GM21515 (cell line): ENCODE measurements around the gene DPYD.

Experiments
- ATAC-seq: cut with Tn5 transposase; IDR thresholded peaks from one replicate; pipeline ENCODE4 v1.9.1; 2021; ENCODE audit not compliant: unreplicated experiment

Gene DPYD

DNA sequence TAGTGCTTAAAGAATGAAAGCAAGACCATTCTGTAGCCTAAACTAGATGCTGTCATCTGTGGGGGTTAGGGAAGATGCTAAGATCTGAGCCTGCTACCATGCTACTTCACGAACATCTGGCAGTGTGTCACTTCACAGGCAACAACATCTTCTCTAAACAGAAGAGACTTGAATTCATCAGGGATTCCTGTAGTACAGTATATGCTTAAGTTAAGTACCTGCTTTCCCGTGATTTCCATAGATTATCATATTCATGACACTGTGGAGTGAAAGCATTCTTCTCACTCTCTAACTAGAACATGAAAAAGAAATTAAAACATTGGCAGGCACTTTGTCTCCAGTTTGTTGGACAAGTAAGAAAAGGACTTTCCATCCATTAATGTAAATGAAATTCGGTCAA lies 808.4 kb downstream of the DPYD start:
- ATAC-seq, result no peak

DNA sequence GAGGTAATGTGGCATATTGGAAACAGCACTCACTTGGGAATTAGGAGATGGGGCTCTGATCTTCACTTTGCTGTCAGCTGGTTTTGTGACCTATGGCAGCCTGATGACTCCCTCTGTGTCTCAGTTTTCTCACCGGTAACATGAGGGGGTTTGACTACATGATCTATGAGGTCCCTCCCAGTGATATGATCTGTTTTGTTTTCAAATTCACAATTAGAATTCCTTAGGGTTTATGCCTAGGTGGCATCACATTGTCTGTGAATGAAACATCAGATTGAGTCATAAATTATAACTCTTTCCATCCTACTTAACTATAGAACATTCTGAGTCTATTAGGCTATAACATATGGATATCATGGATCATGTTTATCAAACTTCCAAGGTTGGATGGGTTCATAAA lies 812.7 kb downstream of the DPYD start:
- no peak for ATAC-seq

DNA sequence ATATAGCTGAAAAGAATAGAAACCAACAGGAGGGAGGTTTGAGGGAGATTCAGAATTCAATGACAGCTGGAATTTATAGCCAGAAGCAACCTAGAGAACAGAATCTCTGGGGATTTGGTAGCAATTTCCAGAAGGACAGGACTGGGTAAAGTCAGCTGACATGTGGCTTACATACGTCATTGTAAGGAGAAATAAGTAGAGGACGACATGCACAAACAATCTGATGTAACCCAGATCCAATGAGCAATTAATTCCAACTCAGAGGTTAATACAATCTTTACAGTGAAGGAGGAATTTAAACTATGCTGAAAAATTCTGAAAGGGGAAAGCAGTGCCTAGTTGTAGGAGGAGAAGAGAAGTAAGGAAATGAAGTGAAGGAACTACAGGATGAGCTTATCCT lies 815.3 kb downstream of the DPYD start:
- no peak for ATAC-seq

DNA sequence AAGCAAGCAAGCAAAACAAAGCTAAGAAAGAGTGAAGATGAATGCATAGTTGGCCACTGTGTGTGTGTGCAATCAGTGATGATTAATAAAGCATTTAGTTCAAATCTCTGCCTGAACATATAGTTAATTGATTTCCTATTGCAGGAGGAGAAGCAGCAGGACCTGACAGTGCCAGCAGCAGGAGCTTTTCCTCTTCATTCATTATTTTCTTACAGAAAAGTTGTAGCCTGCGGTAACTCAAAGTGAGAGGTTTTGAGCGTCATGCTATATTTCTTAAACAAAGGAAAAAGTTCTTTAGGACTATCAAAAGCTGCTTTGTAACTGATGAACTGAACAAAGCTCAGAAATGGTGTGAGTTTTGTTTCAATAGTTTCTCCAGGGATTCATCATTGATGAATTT lies 819.3 kb downstream of the DPYD start:
- ATAC-seq, result no peak

DNA sequence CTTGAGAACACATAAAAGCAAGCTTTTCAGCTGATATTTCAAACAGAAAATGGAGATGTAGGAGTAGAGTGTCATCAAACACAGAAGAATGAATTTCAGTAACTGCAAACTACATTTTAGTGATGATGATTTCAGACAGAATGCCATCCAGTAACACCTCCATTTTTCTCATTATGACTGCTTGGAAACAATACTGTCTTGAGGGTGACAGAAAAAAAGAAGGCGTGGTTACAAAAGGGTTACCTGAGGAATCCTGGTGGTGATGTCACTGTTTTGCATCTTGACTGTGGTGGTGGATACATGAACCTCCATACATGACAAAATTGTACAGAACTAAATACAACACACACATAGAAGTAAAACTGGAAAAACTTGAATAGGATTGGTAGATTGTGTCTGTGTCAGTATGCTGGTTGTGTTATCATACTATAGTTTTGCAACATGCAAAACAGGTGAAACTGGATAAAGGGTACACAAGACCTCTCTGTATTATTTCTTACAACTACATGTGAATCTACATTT lies 823.4 kb downstream of the DPYD start:
- ATAC-seq, result no peak

DNA sequence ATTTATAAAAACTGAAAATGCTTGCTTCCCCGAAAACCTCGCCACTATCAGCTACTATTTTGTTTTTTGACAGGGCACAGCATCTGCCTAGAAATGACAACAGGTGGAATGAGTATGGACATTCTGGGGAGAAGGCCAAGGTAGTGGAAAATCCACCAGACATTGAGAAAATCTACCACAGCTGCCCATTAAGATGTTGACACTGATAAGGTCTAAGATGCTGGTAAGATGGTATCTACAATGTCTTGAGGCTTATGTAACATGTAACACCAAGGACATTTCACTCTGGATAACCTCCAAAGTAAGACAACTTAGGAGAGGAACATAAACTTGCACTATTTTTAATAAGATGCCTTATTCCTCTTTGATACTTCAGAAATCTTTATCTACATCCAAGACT lies 825.1 kb downstream of the DPYD start:
- no peak for ATAC-seq

DNA sequence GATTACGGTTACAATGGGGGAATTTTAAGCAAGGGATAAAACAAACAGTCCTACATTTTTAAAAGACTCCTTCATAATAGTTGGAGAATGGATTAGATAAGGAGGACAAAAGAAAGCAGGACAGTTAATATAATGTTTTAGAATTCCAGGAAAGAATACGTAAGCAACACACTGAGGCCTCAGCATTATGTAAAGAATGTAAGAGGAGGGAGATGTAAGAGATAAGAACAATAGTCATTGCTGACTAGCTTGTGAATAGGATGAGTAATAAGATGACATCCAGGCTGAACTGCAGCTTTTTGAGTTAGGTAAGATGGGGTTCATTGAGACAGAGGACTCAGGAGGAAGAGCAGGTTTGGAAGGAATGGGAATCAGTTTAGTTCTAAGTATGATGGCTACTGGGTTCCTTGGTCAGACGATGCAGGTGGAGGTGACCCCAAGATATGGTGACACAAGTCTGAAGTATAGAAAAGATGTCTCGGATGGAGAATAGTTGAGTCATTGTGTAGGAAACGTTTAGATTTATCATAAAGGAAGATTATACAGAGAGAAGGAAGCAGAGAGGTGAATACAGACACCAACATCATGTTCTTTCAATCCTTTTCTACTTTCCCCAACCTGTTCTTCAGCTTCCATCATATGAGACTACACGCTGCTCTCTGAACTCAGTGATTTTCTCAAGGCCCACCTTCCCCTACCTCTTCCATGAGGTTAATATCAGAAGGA lies 826.4 kb downstream of the DPYD start:
- ATAC-seq, result no peak

DNA sequence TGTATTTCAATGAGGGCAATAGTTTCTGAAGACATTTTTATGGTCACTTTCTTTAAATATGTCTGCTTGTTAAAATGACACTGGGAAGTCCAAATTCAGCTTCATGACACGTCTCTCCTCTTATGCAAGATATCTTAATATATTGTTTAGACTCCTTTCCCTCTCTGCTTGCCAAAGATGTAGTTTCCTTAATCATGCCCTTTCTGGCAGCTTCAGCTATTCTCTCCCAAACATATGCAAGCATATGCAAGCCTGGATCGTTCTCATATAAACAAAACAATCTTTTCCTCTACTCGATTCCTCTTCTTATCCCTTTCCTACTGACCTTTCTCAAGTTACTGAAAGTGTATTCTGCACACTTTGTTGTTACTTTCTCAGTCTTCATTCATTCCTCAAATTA lies 827.1 kb downstream of the DPYD start:
- ATAC-seq, result no peak

DNA sequence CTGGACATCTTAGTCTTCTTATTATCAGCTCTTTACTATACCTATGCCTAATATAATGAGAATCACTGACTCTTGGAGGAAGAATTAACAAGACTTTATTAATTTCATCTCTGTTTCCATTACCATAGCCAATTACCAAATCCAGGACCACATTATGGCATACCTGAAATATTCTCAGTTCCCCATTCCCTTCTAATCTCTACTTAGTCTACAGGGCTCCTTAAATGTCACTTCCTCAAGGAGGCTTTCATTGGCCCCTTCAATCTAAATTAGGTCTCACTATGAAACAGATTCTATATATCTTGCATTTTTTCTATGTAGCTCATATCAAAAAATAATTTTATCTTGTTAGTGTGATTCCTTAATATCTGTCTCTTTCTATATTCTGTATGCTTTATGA lies 828.0 kb downstream of the DPYD start:
- ATAC-seq, result no peak

DNA sequence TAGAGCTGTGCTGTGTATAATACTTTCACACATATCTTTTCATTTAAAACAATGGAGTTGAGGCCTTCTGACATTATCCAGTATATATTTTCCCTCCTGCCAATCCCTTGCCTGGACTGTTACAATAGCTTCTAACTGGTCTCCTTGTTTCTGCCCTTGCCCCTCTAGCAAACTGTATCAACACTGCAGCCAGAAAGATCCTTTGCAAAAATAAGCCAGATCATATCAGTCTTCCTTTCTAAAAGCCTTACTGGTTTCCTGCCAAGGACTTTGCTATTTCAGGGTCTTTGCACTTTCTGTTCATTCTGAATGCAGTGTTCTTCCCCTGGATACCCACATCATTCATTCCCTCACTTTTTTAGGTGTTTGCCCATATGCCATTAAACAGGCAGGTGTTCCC lies 829.2 kb downstream of the DPYD start:
- ATAC-seq, result no peak

DNA sequence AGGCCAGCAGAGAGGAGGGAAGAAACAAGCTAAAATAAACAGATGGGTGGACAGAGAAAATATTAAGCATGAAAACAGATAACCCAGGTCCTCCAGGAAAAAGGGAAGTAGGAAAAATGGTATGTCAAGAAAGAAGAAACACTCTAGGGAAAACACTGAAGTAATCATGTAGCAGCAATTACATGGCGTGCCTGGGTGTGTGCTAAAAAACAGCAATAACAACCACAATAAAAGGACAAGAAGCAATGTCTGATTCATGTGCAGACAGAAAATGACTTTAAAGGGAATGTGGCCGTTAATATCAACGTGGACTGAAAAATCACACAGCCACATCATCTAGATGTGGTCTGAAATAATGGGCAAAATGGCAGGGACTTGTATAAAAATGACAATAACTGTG lies 829.6 kb downstream of the DPYD start:
- no peak for ATAC-seq

DNA sequence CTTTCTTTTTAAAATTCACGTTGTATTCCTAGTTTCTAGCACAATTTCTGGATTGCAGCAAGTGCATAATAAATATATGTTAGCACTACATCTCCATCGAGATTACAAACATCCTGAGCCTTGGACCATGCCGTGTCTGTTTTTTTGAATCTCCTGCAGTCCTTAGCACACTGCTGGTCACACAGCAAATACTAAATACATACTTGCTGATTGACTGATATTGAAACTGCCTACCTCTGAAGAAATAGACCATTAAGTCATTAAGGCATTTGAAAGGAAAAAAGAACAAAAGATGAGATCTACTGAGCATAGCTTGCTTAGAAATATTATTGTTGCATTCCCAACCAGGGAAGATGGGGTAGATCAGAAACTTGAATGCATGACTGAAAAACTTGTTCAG lies 830.1 kb downstream of the DPYD start:
- no peak for ATAC-seq

DNA sequence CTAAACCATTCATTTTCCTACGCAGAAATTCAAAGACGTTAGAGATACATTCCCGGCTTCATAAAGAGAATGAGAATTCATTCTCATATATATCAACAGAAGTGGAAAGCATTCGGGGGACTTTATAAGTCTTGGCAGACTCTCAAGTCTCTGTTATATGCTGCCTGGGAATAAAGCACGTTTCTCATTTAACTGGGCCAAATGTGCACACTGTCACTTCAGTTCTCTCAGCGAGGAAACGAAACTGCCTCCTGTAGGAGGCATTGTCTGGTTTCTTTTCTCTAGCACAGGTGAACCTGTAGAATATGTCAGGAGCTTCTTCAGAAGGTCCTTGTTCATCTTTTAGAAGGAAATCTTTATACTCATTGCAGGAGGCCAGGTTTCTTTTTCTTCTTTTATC lies 831.7 kb downstream of the DPYD start:
- no peak for ATAC-seq

DNA sequence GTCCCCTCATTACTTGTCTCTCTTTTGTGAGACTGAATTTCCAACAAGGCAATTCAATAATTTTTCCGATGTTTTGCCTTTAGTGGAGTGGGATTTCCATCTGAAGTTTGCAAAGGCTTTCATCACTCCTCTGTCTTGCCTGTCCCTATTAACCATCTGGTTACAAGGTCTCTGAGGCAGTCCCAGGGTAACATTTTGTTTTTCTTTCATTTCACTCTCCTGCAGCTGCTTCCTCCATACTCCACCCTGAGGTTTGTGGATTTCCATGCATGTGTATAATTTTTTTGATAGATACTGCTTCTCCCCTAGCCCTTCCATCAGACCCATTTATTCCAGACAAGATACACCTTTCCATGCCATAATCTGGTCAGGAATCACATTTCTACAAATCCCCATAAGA lies 832.4 kb downstream of the DPYD start:
- no peak for ATAC-seq

DNA sequence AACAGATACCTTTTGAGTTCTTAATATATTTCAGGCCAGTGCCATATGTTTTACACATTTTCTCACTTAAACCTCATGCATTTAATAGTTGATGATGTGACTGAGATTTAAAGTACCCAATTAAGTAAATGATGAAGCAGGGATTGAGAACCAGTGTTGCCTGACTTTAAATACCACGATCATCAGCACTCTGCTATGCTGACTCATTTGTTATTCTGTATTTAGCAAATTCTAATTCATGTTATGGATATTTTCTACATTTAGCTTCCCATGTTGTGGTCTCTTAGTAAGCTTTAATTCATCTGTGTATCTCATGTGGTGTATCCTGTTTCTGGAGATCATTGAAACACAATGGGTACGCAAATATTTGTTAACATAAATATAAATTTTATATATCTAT lies 836.3 kb downstream of the DPYD start:
- ATAC-seq, result no peak

DNA sequence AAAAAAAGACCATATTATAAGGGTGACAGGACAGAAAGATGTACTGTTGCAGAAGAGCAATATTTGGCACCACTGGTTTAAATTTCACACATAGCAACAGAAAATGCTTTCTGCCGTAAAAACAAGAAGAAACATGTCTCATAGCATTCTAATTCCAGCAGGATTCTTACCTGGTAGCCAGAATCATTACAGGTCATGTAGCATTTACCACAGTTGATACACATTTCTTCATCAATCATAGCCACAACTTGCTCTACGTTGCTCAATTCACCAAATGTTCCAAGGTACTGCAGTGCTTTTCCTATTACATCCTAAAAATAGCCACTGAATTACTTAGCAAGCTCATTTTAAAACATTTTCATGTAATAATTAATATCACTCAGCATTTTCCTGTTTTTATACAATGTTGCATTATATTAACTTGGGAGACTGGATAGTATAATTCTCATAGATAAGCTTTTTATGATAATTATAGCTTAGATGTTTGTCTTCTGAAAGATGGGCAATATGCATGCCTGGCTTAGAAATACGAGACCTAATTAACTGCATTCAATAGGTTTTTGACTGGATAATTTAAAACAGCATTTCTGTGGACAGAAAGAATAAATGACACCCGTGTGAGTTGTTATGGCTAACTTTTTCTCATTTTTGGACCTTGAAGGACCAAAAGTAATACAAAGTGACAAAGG lies 838.5 kb downstream of the DPYD start:
- no peak for ATAC-seq

DNA sequence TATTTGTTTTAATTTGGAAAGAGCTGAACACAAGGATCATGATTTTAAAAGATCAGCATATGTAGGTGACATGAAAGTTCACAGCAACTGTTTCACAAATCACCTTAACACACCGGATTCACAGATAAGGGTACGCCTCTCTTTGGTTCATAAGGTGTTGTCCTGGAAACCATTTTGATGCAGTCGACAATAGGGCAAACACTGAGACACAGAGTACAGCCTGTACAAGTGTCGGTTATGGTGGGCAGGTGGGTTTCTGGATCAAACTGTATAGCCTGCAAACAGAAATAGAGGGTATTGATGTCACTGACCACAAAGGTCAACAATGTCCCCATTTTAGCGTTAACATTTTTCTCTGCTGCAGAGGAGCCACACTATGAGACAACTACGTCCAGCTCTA lies 842.0 kb downstream of the DPYD start:
- ATAC-seq, result no peak

DNA sequence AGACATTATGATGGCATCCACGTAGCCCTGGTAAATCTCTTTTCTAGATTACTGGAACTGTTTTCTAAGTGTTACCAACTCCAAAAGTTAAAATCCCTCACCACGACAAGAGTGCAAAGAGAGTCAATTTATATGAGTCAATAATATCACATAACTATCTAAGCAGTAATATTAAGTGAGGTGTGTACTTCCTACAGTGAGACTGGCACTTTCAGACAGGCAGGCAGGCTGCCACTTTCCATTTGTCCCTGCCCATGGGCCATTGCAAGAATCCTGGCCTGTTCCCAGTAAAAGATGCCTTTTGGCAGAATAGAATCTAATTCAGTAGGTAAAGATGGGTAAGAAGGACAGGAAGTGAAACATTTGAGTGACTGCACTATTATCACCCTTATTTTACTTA lies 843.6 kb downstream of the DPYD start:
- ATAC-seq, result no peak

DNA sequence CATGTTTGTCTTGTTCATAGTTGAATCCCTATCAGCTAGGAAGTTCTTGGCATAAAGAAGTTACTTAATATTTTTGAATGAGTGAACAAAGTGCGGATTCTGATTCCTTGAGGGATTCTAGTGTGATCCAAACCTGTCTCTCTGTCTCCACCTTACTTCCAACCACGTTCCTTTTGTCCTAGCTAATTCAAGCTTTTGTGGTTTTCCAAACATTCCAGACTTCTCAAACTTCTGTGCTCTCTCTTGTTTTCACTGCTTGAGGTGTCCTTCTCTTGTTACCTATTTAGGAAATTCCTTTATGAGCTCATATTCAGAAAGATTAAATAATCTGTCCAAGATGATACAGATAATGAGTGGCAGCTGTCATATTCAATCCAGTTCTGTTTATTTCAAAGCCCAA lies 846.1 kb downstream of the DPYD start:
- ATAC-seq, result no peak

DNA sequence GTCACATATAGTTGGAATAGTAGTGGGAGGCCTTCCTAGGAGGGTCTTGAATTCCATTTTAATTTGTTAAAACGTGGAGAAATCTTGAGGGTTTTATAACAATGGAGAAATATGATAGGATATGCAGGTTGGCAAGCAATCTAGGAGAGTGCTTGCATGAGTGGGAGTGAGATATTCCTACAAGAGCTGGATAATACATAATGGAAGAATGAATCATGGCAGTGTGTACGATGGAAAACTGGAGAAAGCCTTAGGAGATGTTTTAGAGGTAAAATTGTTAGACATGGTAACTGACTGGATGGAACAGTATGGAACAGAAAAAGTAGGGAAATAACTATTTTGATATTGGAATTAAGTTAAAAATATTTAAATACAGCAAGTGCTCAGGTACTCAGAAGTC lies 846.9 kb downstream of the DPYD start:
- ATAC-seq, result no peak

DNA sequence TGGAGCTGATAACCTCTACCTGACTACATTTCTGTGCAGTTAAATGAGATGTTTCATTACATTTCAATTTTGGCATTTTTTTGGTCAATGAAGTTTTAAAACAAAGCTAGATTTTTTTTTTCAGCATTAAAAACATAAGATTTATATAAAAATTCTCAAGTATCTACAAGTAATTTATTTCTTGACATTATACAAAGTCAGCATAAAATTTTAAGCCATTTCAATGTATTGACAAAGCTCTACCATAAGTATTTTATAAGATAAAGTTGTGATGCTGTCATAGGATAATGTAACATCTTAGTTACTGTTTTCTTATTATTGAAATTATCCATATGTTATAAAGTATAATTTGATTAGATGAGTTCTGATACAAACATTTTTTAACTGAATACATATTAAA lies 847.7 kb downstream of the DPYD start:
- ATAC-seq, result no peak

DNA sequence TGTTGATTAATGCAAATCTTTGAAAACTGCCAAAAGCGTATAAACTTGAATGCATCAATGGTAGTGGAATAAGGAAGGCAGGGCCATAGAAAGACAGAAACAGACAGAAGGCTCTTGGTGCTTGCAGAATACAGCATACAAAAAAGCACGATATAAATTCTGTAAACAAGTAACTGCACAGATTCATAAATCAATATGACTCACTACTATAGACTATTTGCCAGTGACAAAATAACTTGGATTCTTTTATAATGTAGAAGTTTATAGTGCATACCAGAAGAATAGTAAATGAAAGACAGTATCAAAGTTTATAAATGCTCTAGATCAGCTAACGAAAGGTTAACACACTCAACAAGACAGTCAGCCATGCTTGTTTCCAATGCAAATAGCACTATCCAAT lies 849.7 kb downstream of the DPYD start:
- ATAC-seq, result no peak

DNA sequence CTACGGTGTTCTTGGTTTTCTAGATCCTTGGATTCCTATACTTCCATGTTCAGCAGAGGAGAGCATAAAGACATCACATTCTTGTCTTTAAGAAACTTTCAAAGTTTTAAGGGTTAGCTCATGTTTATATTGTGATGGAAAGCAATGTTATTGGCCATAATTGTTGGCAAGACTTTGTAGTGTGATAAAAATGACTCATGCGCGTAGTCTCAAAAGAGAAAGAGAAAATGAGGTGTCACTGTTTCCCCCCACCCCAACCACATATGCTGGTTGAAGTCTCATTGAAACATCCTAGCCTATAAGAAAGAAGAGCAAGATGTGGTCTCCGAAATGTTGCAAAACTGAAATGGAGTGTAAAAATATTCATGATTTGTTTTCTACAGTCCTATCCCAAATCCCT lies 850.5 kb downstream of the DPYD start:
- ATAC-seq, result no peak
